GM10248 (cell line): ENCODE data around the gene FUT2.

Experiments
- CTCF ChIA-PET: fragments of 300-600 bp; sonication (Branson Sonifier 250); formaldehyde crosslinking; extraction: SDS; loops from one replicate; lab custom pipeline; 2021; ENCODE audit warnings: antibody characterized with exemption; lab: Yijun Ruan, JAX
- POLR2A ChIA-PET: fragments of 350-650 bp; sonication (Branson Sonifier 250); formaldehyde crosslinking; extraction: SDS; loops from one replicate; lab custom pipeline; 2020; ENCODE audit warnings: antibody characterized with exemption; lab: Yijun Ruan, JAX
- DNase-seq: peaks from one replicate; pipeline ENCODE4 v3.0.0; 2012; ENCODE audit errors: extremely low spot score
- CTCF ChIP-seq: IDR thresholded peaks from 2 replicates; pipeline ENCODE4 v1.5.1; 2012; ENCODE audit warnings: mild to moderate bottlenecking, low read depth; ENCODE audit errors: extremely low read depth, missing control alignments, control extremely low read depth

Gene FUT2

GRCh38 chr19:48746738-48747575, 51.2 kb downstream of the FUT2 start, which contains the start of gene IZUMO1:
Gene IZUMO1 (minus strand): TSS chr19:48746909. CDS start chr19:48745859, 1,050 bp downstream.
- no peak for TF ChIP-seq CTCF
- ChIA-PET POLR2A (interaction anchor here (0.6 kb wide), 2 partner anchors 41 to 381 kb away, joined by 3 to 4 read pairs; no protein-coding TSS in a partner anchor), CTCF (interaction anchor here (1.1 to 1.8 kb wide), 3 partner anchors 41 to 95 kb away, joined by 3 to 6 read pairs (median 4); no protein-coding TSS in a partner anchor)
- peak; percentile 74 for DNase-seq

- POLR2A ChIA-PET: no interaction called here
- CTCF ChIA-PET: interaction anchor here (1.4 kb wide), 1 partner anchor 11 kb away, joined by 3 read pairs; no protein-coding TSS in a partner anchor
- no peak for TF ChIP-seq CTCF
- DNase-seq: no peak
These were observed 53.9 kb downstream of the FUT2 start for GRCh38 chr19:48749571-48750198.

- no peak for DNase-seq
- POLR2A ChIA-PET: no interaction called here
- TF ChIP-seq CTCF: no peak
- CTCF ChIA-PET: interaction anchor here (1.4 to 1.8 kb wide), 2 partner anchors 11 to 38 kb away, joined by 3 to 5 read pairs; no protein-coding TSS in a partner anchor
These were observed 54.6 kb downstream of the FUT2 start for GRCh38 chr19:48750351-48750750.

GRCh38 chr19:48750771-48751504, 55.2 kb downstream of the FUT2 start:
- ChIA-PET POLR2A (no interaction called here), CTCF (interaction anchor here (1.4 to 1.8 kb wide), 2 partner anchors 10 to 37 kb away, joined by 3 to 5 read pairs; no protein-coding TSS in a partner anchor)
- no peak for DNase-seq
- TF ChIP-seq CTCF: no peak

- no peak for TF ChIP-seq CTCF
- ChIA-PET CTCF (interaction anchor here (1.8 kb wide), 1 partner anchor 36 kb away, joined by 5 read pairs; no protein-coding TSS in a partner anchor), POLR2A (no interaction called here)
- no peak for DNase-seq
These were observed 56.2 kb downstream of the FUT2 start for GRCh38 chr19:48751845-48752495.
